ENCODE data around the gene MRPS11.
"Not testable (repeated sequence)": the region's sequence is repeated elsewhere in the genome, so short reads cannot be mapped to it uniquely, and the experiment has no call there.

The MRPS11 gene

DNA sequence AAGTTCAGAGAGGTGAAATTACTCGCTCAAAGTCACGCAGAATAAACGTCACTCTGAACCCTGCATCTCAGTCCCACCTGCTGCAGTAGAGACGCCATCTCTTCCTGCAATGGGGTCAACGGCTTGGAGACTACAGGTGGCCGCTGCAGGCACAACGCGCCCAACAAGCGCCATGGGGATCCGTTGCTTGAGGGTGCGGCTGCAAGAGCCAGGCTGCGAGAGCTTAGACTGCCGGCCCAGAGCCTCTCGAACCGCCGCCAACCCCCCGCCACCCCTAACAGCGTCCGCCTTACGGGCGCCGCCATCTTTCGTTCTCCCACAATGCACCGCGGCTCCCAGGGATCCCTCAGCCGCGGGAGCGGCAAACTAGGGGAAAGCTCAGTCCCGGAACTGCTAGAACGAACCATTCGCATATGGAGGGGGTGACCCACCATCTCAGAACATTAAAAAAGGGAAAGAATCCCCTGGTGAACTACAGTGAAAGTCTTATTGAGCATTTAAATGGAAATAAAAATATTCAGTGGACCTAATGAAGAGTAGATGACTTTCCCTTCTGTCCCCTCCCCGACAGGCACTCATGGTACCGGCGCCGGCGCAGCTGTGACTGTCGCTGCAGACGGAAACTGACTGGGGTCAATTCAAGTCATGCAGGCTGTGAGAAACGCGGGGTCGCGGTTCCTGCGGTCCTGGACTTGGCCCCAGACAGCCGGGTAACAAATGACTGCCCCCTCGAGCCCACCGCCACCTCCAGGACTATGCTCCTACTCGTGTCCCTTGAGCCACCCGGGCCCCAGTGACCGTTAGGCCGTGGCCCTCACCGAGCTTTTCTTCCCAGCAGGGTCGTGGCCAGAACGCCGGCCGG lies at the start of gene MRPS11, which contains the start of gene MRPL46:
TSS of gene MRPS11 (plus strand) at position 636 of the 862 bp plus-strand sequence. CDS start at position 646, 10 bp downstream.
TSS of gene MRPL46 (minus strand) at position 316 of the 862 bp plus-strand sequence. CDS start at position 305, 11 bp downstream.
- peak; percentile 97 for DNase-seq

DNA sequence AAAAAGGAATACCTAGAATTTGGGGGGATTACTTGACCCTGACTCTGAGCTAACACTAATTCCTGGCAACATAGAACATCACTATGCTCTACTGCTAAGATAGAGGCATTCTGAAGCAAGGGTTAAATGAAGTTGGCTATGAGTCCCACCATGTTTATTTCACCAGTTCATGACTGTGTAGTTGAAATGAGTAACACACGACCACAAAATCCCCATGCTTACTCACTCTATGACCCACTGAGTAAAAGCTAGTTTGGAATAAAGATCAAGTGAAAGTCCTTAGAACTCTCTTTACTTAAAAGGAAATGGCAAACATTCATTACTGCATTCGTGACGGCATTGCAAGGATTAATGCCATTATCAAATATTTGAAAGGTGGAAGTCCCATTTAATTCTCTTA lies 47.7 kb upstream of the MRPS11 start:
- DNase-seq, result no peak

DNA sequence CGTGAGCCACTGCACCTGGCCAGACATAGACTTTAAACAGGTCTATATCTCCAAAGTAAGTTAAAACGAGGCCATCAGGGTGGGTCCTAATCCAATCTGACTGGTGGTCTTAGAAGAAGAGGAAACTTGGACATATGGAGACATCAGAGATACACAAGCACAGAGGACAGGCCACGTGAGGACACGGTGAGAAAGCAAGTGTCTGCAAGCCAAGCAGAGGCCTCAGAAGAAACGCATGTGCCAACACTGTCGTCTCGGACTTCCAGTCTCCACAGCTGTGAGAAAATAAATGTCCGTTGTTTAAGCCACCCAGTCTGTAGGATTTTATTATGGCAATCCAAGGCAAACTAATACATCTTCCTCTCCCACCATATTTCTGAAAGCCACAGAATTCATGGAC lies 44.2 kb upstream of the MRPS11 start:
- no peak for DNase-seq

DNA sequence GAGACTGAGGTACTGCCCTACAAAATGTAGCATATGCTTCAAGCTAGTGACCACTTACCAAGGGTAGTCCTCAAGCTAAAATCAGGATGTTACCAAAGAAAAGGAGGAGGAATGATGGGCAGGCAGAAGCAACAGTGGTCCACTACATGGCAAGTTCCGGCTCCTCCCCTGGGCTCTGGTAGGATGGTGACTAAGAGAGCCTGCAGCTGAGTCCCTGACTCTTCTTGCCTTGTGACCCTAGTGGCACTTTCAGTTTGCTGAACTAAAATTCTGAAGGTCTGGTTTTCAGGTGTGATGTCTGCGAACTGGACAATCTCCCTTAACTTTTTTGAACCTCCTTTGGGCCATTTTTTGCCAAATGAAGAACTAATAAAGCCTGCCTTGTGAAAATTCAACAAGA lies 41.2 kb upstream of the MRPS11 start:
- no peak for DNase-seq

DNA sequence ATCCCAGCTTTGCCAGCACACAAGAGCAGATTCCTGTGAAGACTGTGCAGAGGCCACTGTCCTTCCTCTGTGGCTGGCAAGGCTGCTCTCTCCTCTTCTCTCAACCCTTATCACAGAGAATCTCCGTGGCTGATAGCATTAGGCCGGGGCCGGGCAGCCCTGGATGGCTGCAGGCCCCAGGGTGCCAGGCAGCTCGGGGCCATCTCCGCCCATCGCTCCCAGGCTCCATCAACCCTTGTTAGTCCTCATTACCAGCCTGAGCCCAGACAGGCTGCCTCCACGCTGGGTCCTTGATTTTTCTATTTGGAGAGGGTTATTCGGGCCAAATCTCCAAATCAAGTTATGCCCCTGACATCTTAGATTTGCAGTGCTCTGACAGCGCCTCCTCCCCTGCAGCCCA lies 39.5 kb upstream of the MRPS11 start:
- no peak for DNase-seq

DNA sequence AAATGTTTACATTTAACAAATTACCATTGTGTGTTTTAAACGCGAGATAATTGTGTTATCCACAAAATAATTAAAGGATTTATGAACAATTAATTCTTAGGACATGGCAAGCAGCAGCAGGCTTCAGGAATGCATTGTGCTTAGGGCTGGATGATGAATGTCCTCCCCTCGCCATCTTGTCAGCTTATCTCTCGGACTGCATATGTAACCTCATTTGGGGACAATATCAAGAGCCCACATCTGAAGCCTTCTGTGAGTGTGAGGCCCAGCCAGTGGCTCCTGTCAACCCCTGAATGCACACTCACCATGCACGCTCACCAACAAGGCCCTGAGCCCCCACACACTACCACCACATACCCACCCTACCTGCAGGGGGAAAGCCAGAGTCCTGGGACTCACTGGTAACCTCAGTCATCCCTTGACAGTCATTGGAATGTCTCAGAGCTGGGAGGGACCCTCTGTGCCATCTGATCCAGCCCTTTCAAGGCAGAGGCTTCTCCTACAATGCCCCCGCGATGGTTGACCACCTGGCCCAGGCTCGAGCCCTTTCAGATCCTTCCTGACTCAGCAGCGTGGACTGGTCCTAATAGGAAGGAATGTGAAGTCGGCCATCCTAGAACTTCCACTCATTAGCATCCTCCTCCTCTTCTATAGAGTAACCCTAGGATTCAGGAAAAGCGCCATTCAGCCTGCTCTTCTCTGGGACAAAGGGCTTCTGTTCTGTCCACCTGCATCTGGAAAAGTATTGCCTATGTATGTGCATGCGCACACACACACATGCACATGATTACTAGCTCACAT lies 38.5 kb upstream of the MRPS11 start:
- no peak for DNase-seq

DNA sequence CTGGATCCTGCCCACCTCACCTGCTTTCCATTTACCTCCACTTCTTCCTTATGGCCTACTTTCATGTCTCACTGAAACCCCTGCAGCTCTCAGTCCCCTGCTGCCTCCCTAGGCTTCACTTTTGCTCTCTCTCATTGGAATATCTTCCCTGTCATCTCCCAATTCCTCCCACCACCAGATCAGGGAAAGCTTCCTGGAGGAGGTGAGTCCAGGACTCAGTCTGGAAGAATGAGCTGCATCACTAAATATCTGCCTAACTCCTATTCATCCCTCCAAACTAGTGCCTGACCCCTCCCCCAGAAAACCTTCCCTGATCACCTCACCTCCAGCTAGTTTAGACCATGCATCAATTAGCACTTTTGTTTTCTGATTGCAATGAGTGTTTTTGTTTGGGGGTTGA lies 37.5 kb upstream of the MRPS11 start:
- no peak for DNase-seq

DNA sequence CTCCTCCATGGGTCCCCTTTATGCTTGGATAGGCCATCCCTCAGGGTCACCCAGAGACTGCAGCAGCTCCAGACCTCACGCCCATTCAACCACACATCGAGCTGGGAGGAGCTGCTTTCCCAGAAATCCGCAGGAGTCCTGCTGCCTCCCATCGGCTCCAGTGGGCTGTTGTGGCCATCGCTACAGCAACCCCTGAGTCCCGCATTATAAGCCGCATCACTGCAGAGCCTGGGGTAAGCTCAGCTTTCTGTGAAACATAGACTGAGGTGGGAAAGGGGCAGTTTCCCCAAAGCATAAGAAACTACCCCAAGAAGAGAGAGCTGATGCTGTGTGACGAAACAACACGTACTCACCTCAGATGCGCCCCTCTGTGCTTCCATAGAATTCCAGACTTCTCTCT lies 36.1 kb upstream of the MRPS11 start:
- DNase-seq, result no peak

DNA sequence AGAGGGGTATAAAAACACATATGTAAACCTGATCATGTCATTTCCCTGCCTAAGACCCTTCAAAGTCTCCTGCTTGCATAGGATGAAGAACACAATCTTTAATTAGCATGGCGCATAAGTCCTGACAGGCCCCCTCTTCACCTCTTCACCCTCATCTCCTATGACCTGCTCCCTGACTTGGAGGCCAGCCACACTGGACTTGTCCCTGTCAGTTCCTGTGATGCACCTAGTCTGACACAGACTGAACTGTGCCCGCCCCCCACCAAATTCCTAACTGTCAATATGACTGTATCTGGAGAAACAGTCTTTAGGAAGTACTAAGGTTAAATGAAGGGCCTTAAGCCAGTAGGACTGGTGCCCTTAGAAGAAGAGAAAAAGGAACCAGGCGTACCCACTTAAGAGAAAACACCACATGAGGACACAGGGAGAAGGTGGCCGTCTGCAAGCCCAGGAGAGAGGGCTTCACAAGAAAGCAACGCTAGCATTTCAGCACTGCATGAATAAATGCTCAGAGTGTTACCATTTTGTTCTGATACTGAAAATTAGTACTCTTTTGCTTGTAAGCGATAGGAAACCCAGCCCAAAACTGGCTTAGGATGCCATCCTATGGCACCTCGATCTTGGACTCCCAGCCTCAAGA lies 34.3 kb upstream of the MRPS11 start:
- DNase-seq, result no peak

DNA sequence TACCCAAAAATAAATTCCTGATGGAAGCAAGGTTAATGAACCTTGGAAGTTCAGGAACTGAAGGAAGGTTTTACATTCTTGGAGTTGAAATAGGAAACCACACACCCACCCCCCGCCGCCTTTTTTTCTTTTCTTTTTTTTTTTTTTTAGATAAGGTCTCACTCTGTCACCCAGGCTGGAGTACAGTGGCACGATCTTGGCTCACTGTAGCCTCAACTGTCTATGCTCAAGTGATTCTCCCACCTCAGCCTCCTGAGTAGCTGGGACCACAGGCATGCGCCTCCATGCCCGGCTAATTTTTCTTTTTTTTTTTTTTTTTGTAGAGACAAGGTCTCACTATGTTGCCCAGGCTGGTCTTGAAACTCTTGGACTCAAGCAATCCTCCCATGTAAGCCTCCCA lies 33.4 kb upstream of the MRPS11 start:
- DNase-seq, result not testable (repeated sequence)

DNA sequence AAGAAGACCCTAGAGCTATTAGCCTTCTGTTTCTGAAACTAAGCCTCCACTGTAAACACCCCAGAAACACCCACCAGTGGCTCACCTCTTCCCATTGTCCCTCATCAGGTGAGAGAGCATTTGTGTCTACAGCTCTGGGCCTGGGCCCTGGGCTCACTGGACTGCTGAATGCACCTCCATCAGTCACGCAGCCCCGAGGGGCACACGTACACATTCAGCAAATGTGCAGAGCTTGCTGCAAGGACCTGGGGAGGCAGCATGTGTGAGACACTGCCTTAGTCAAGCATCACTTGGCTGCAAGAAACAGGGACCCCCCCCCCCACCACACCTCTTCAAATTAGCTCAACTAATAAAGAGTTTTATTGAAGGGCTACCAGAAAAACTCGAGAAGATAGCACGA lies 29.3 kb upstream of the MRPS11 start:
- DNase-seq, result no peak

DNA sequence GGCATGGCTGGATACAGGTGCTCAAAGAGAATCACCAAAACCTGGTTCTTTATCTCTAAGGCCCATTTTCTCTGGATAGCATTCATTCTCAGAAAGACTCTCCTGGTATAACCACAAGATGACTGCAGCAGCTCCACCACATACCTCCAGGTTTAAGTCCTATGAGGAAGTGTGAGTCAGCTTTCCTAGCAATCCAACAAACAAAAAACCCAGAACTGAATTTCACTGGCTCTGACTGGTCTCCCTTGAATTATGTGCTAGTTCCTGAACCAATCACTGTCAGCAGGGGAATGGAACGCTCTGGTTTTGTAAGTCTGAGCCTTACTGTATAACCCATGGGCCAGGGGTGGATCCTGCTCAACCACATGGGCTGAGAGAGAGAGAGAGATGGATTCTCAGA lies 27.5 kb upstream of the MRPS11 start:
- DNase-seq, result no peak

DNA sequence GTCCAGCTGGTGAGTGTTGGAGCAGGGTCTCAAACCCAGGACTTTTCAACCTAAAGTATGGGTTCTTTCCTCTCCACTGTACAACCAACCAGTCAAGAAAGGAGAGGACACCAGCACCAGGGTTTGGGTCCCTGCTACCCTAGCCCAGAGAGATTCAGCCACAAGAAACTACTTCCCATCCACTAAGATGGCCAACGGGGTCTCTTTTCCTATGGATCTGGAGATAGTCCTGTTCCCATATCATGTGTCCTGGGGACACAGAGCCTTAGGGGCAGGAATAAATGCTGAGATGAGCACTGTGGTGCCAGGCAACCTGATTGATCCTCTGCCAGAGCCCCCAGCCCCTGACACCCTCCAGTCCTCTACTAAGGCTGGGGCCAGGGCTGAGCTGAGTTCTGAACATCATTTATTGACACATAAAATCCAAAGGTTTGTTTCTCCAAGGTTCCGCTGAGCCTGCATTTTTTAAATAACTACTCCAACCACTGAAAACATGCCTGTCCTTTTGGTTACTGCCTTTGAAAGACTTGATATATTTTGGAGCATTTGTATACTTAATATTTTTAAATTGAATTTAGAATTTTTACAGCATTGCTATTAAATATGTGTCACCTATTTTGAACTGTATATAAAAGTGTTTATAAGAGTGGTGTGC lies 26.3 kb upstream of the MRPS11 start:
- DNase-seq, result no peak

DNA sequence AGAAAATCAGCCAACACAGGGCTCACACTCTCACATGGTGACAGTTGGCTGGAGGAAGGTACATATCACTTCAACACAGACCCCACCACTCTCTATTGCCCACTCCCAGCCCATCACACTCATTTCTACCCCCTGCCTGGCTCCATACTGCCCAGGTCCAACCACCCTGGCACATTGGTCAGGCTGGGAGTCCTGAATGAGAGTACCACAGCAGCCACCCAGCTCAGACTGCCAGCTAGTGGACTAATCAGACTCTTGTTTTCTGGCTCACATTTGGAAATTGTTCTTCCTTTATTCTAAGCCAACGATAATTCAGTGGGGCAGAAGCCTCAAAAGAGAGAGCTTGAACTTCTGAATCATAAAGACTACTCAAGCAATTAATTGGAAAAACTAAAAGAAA lies 20.3 kb upstream of the MRPS11 start:
- DNase-seq, result no peak

DNA sequence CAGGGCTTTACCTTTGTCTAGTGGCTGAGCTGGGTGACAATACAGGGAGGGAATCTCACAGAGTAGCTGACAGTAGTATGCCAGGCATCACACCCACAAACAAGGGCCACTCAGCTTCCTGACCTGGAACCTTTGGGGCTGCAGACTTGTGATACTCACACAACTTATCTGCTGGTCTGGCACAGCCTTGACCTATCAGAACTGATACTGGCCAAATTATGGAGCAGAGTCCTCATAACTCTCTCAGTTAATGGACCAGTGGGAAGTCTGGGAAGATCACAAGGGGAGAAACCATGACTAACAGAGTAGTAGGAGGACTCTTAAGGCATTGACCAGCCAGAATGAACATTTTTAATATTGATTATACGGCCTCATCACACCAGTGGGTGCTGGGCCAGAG lies 19.8 kb upstream of the MRPS11 start:
- no peak for DNase-seq

DNA sequence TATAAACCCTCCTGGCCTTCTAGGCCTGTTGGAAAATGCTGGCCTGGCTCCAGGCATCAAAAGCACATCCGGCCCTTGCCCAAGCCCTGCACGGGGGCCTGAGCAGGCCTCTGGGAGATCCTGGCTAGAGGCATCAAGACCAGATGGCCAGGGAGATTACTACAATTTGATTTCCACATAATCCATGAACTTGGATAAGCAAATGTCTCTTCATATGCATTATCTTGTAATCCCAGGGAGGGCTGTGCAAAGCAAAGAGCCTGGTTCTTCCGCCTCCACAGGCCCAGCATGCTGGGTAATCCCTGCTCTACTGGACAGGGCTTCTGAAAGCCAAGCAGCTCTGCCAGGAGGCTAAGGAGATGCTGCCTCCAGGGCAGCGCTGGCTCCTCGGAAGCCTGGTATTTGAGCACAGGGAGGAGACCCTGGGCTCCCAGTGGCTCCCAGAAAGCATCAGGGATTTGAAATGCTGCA lies 18.5 kb upstream of the MRPS11 start:
- DNase-seq, result no peak

DNA sequence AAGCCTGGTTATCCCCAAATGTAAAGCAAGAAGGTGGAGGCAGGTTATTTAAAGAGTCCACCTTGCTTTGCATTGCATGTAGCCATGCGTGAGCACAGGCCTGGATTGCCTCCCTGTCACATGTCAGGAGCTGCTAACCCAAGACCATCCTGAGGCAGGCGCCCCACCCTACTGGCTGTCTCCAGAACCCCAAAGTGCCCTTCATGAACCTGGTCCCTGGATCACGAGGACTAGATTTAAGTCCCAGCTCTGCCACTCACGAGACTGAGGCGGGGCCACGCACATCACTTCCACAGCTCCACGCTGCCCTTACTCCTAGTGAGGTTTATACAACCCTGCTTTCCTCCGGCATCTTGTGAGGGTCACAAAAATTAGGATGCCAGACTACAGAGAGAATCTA lies 17.9 kb upstream of the MRPS11 start:
- no peak for DNase-seq

DNA sequence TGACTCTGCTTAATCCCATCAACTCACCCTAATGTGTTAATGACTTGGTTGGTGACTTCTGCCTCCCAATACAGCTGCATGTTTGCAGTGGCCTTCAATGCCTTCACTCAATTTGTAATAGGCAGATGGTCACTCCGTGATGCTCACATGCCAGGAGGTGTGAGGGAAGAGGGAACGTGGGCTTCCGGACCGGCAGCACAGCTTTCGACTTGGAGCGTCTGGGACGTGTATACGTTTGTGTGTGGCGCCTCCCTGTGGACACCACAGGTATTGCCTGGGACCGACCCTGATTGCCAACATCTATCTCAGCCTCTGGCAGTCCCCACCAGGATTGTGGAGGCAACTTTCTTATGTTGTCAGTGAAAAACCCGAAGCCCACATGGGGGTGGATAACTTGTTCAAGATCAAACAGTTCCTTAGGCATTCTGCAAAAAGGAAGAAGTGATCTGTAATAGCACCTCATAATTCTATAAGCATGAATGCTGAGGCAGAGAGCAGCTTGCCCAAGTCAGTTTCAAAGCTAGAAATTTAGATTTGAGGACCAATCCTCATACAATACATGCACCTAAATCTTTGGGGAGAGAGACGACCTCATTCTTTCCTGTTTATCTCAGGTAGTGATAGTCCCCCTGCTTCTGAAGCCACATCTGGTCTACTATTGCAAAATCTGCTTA lies 17.2 kb upstream of the MRPS11 start:
- DNase-seq, result peak; percentile 19

DNA sequence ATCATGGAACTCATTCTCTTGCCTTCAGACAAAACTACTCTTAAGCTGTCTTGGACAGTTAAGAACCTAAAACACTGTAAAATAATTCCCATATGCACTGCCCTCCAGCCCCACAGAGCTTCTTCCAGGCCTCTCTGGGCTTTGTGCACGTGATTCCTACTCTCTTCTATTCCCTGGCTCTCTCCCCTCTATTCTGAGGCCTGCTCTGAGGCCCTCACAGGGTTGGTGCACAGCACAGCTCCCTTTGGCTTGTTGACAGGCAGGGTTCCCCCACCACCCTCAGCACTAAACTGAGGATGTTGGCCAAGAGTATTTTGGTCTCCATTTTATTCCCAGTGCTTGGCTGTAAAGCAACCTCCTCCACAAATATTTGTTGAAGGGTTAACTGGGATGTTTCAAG lies 13.9 kb upstream of the MRPS11 start:
- no peak for DNase-seq

DNA sequence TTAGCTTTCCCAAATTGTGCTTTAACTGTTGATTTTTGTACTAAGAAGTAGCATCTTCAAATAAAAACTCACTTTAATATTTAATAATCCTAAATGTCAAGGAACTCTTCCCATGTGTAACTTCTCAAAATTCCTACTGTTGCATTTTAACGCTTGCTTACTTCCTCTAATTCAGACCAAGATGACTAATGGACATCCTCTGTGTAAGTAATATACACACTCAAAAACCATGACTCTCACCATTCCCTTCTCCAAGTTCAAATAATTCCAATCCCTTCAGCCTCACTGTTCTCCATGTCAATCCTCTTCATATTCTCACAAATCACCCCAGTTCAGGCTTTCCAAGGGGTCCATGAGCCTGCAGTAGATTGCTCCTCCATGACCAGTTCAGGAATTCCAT lies 13.3 kb upstream of the MRPS11 start:
- no peak for DNase-seq

DNA sequence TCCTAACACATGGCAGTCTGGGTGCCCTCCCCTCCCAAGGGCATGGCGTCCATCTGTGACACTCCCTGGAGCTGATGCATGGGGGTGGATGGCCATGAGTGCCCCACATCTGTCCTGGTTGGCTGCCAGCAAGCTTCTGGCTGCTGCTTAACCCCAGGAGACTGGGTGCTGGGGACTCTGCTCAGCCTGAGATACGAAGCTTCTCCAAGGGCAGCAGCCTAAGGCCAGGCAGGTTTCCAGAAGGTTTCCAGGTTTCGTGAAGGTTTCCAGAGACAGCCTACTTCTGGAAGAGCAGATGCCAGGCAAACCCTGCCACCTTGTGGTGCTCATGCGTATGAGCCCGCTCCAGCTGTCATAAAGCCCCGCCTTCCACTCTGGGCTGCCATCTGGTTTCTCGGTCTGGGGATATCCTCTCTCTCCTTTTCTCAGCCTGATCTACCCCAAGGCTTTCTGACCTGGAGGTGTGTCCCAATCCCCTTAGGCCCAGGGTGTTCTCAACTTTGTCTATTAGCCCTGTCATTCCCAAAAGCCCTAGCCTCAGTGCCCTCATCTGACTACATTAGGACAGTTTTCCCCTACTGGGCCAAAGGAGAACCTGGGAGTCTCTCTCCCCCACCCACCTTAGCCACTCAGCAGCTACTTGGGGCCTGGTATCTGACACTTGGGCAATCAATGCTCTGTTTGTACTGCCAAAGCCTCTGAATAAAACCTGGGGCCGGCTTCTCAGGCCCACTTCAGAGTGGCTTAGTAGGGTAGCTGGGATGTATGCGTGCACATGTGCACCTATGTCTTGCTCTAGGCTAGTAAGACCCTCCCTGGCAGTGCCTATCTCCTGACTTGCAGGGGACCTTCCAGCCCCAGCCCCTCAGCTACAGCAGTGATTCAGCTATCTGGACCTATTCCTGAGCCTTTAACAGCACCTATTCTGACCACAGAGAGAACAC lies 12.4 kb upstream of the MRPS11 start:
- no peak for DNase-seq
